ENCODE results near the gene ATP10A. TPM values are rescaled to one million over a fixed set of nuclear protein-coding genes. Genes with fewer than 3 reads are reported as not detected.

The ATP10A gene
- polyA plus RNA-seq, 1 of the 3 experiments (the other 2 are of a cell fraction), result not detected

DNA sequence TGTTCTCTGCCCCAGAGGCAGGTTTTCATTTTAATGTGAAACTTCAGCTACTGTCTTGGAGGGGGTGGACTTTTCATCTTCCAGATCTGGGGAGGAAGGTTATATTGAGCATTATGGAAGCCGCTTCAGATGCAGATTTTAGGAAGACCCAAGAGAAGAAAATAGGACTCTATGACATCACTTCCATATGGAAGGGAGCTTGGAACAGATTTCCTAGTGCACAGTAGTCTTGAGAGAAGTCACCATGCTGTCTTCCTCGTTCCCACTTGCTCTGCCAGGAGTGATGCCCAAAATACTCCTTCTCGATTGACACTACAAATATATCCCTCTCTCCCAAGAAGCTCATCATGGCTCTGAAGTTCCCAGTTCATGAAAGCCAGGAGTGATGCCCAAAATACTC is 197.2 kb downstream of the ATP10A start:
- Histone ChIP-seq H2AFZ (ENCODE audit: low read depth) (no peak overlapping the region), H3K4me2 (no peak overlapping the region), H3K27ac (ENCODE audit: low read depth in 2 of 2, low read length in 1 of 2) (no peak overlapping the region), H3K36me3 (replicated peaks in 1 of 2; ENCODE audit: control insufficient read depth in 1 of 2, insufficient read depth in 2 of 2, low read length in 1 of 2) (no peaks in the 10 kb centered on the region), H4K20me1 (ENCODE audit: insufficient read depth) (no peaks in the 10 kb centered on the region), H3K9ac (no peak overlapping the region), H3K4me1 (ENCODE audit: control insufficient read depth in 1 of 2, insufficient read depth in 2 of 2, low read depth in 1 of 2, low read length in 1 of 2) (no peaks in the 10 kb centered on the region; a peak in 1 of 4 replicates), H3K9me2 (no peaks in the 10 kb centered on the region), H3K79me2 (ENCODE audit: insufficient read depth) (no peaks in the 10 kb centered on the region), H3F3A (replicated peaks; ENCODE audit: insufficient read depth) (no peaks in the 10 kb centered on the region), H3K27me3 (ENCODE audit: insufficient read depth) (no peaks in the 10 kb centered on the region), H3K9me3 (no peaks in the 10 kb centered on the region), H3K4me3 (ENCODE audit: low read depth in 2 of 2, low read length in 1 of 2) (no peak overlapping the region)
- TF ChIP-seq MXI1 (IDR thresholded peaks at IDR 0.05; ENCODE audit: low read depth, low read length) (no peak), POLR2AphosphoS5 (IDR thresholded peaks at IDR 0.05; ENCODE audit: low read depth, low read length) (no peak), CHD2 (IDR thresholded peaks at IDR 0.05; ENCODE audit: low read length, partially characterized antibody) (no peak), YY1 (IDR thresholded peaks at IDR 0.05; ENCODE audit: low read depth) (no peak), SMC3 (IDR thresholded peaks at IDR 0.05; ENCODE audit: low read depth, low read length) (no peak), GATA2 (CRISPR knock-in tag; IDR thresholded peaks at IDR 0.05) (no peak), MEF2A (IDR thresholded peaks at IDR 0.05; ENCODE audit: borderline replicate concordance, low read depth) (no peak), EP300 (IDR thresholded peaks at IDR 0.05; ENCODE audit: borderline replicate concordance in 1 of 2, low read depth in 1 of 2, low read length in 1 of 2) (no peak), USF1 (IDR thresholded peaks at IDR 0.05; ENCODE audit: borderline replicate concordance, low read depth) (no peak), JUND (IDR thresholded peaks at IDR 0.05) (no peak), NRF1 (IDR thresholded peaks at IDR 0.05; ENCODE audit: low read depth, low read length) (no peak)
- TF ChIP-seq, protein P1, sequence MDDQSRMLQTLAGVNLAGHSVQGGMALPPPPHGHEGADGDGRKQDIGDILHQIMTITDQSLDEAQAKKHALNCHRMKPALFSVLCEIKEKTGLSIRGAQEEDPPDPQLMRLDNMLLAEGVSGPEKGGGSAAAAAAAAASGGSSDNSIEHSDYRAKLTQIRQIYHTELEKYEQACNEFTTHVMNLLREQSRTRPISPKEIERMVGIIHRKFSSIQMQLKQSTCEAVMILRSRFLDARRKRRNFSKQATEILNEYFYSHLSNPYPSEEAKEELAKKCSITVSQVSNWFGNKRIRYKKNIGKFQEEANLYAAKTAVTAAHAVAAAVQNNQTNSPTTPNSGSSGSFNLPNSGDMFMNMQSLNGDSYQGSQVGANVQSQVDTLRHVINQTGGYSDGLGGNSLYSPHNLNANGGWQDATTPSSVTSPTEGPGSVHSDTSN (IDR thresholded peaks at IDR 0.05), result no peak
- TF ChIP-seq, protein P2, sequence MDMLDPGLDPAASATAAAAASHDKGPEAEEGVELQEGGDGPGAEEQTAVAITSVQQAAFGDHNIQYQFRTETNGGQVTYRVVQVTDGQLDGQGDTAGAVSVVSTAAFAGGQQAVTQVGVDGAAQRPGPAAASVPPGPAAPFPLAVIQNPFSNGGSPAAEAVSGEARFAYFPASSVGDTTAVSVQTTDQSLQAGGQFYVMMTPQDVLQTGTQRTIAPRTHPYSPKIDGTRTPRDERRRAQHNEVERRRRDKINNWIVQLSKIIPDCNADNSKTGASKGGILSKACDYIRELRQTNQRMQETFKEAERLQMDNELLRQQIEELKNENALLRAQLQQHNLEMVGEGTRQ (IDR thresholded peaks at IDR 0.05; ENCODE audit: borderline replicate concordance, low read depth, low read length), result no peak
- TF ChIP-seq, protein P3, sequence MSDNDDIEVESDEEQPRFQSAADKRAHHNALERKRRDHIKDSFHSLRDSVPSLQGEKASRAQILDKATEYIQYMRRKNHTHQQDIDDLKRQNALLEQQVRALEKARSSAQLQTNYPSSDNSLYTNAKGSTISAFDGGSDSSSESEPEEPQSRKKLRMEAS (IDR thresholded peaks at IDR 0.05; ENCODE audit: low read depth), result no peak
- ChIA-PET POLR2A (no interaction called here), CTCF (interaction anchor here (0.8 to 2.5 kb wide), 4 partner anchors 8 to 44 kb away, joined by 3 to 6 read pairs (median 4); no protein-coding TSS in a partner anchor)
- WGBS (ENCODE audit: low lambda C conversion rate), result 43% methylated on average over 3 of the region's 3 CpGs
- no peak for DNase-seq

GRCh38 chr15:25664761-25665160 is 198.4 kb downstream of the ATP10A start:
- Histone ChIP-seq H3K36me3 (replicated peaks in 1 of 2; ENCODE audit: control insufficient read depth in 1 of 2, insufficient read depth in 2 of 2, low read length in 1 of 2) (no peaks in the 10 kb centered on the region), H3K4me3 (ENCODE audit: low read depth in 2 of 2, low read length in 1 of 2) (no peak overlapping the region), H3K27ac (ENCODE audit: low read depth in 2 of 2, low read length in 1 of 2) (no peak overlapping the region), H2AFZ (ENCODE audit: low read depth) (no peak overlapping the region), H3F3A (replicated peaks; ENCODE audit: insufficient read depth) (no peaks in the 10 kb centered on the region), H3K9me2 (no peaks in the 10 kb centered on the region), H4K20me1 (ENCODE audit: insufficient read depth) (no peaks in the 10 kb centered on the region), H3K9ac (no peak overlapping the region), H3K9me3 (no peaks in the 10 kb centered on the region; the same call in 1 of the 2 replicates), H3K27me3 (ENCODE audit: insufficient read depth) (no peaks in the 10 kb centered on the region), H3K4me2 (no peak overlapping the region), H3K79me2 (ENCODE audit: insufficient read depth) (no peaks in the 10 kb centered on the region), H3K4me1 (ENCODE audit: control insufficient read depth in 1 of 2, insufficient read depth in 2 of 2, low read depth in 1 of 2, low read length in 1 of 2) (no peaks in the 10 kb centered on the region; a peak in 1 of 4 replicates)
- DNase-seq, result no peak
- ChIA-PET CTCF (no interaction called here), POLR2A (no interaction called here)
- TF ChIP-seq, protein P3 (IDR thresholded peaks at IDR 0.05; ENCODE audit: low read depth), result no peak
- TF ChIP-seq, protein P2 (IDR thresholded peaks at IDR 0.05; ENCODE audit: borderline replicate concordance, low read depth, low read length), result no peak
- TF ChIP-seq FOXM1 (IDR thresholded peaks at IDR 0.05; ENCODE audit: low read depth) (no peak), MXI1 (IDR thresholded peaks at IDR 0.05; ENCODE audit: low read depth, low read length) (no peak), NFIC (IDR thresholded peaks at IDR 0.05; ENCODE audit: borderline replicate concordance) (no peak), TAF1 (IDR thresholded peaks at IDR 0.05; ENCODE audit: borderline replicate concordance, low read depth, low read length) (no peak), POLR2AphosphoS5 (IDR thresholded peaks at IDR 0.05; ENCODE audit: low read depth, low read length) (no peak), RCOR1 (IDR thresholded peaks at IDR 0.05; ENCODE audit: low read length) (no peak), JUND (IDR thresholded peaks at IDR 0.05) (no peak), SIN3A (IDR thresholded peaks at IDR 0.05; ENCODE audit: borderline replicate concordance, low read depth, low read length) (no peak), MEF2A (IDR thresholded peaks at IDR 0.05; ENCODE audit: borderline replicate concordance, low read depth) (no peak)
- WGBS (ENCODE audit: low lambda C conversion rate), result 39% methylated on average over 5 of the region's 5 CpGs
